H1 (cell line): Measurements from ENCODE around the gene CWC27. TPM values are rescaled to one million over a fixed set of nuclear protein-coding genes. Genes with fewer than 3 reads are reported as not detected.

Experiments used
- CTCF ChIA-PET: fragments of 300-600 bp; sonication (Branson Sonifier 250); formaldehyde crosslinking; loops from one replicate; lab custom pipeline; 2021; ENCODE audit not compliant: partially characterized antibody; lab: Charles Lee
- POLR2A ChIA-PET: fragments of 300-600 bp; sonication (Branson Sonifier 250); formaldehyde crosslinking; loops from one replicate; lab custom pipeline; 2021; ENCODE audit warnings: inconsistent platforms; ENCODE audit not compliant: partially characterized antibody; lab: Charles Lee
- DNase-seq, 2 experiments: peaks; one replicate each; pipeline versions ENCODE4 v3.0.0 to v3.0.0-alpha.2; 2010 to 2022; ENCODE audit warnings: low spot score in 2 of 2, low read depth in 1 of 2, mixed read lengths in 1 of 2
- FAIRE-seq: peaks from 2 replicates; lab custom pipeline; 2011; peaks lifted over from hg19 to GRCh38; lab: Jason Lieb, UNC
- H2AFZ ChIP-seq: 2 replicates; pipeline ENCODE4 v1.8.1; 2012; ENCODE audit warnings: low read length, inconsistent platforms
- H2AK5ac ChIP-seq: 2 replicates; pipeline ENCODE4 v1.6.1; 2013; ENCODE audit warnings: low read depth, low read length
- H2BK120ac ChIP-seq: replicated peaks from 2 replicates; pipeline ENCODE3; 2013; ENCODE audit warnings: low read depth, low read length, inconsistent platforms
- H2BK12ac ChIP-seq: 2 replicates; pipeline ENCODE4 v1.6.1; 2013; ENCODE audit warnings: low read depth, low read length
- H2BK15ac ChIP-seq: 2 replicates; pipeline ENCODE4 v1.6.1; 2013; ENCODE audit warnings: low read length
- H2BK20ac ChIP-seq: 2 replicates; pipeline ENCODE4 v1.6.1; 2013; ENCODE audit warnings: low read length
- H2BK5ac ChIP-seq: 2 replicates; pipeline ENCODE4 v1.6.1; 2013; ENCODE audit warnings: low read depth, low read length
- H3K14ac ChIP-seq: 2 replicates; pipeline ENCODE4 v1.6.1; 2013; ENCODE audit warnings: inconsistent platforms; ENCODE audit not compliant: insufficient read length
- H3K18ac ChIP-seq: 2 replicates; pipeline ENCODE4 v1.6.1; 2013; ENCODE audit warnings: low read length; ENCODE audit errors: extremely low read depth
- H3K23ac ChIP-seq: 2 replicates; pipeline ENCODE4 v1.6.1; 2013; ENCODE audit warnings: inconsistent platforms; ENCODE audit not compliant: insufficient read length
- H3K23me2 ChIP-seq: 2 replicates; pipeline ENCODE4 v1.6.1; 2013; ENCODE audit warnings: low read depth, low read length
- H3K27ac ChIP-seq: 2 replicates; pipeline ENCODE4 v1.6.1; 2011; ENCODE audit warnings: low read depth, low read length, inconsistent platforms
- H3K27me3 ChIP-seq, 4 experiments: replicated peaks in 1 of 4; 1 replicate in 1 of 4; 2 replicates in 3 of 4; pipeline versions ENCODE4 v1.6.1 to v1.8.1; 2011 to 2013; ENCODE audit warnings: low read length in 3 of 4, mild to moderate bottlenecking in 3 of 4, inconsistent platforms in 2 of 4, mixed read lengths in 2 of 4, moderate library complexity in 1 of 4; ENCODE audit not compliant: control insufficient read depth in 3 of 4, insufficient read depth in 3 of 4; ENCODE audit errors: extremely low read depth in 1 of 4
- H3K36me3 ChIP-seq, 4 experiments: 2 replicates each; pipeline versions ENCODE4 v1.6.1 to v1.8.1; 2011 to 2013; ENCODE audit warnings: mild to moderate bottlenecking in 4 of 4, low read length in 3 of 4, moderate library complexity in 2 of 4, control low read depth in 1 of 4, inconsistent platforms in 1 of 4; ENCODE audit not compliant: insufficient read depth in 4 of 4, control insufficient read depth in 2 of 4
- H3K4ac ChIP-seq: replicated peaks from 2 replicates; pipeline ENCODE3; 2013; ENCODE audit warnings: low read length, low read depth, mixed read lengths, inconsistent platforms; ENCODE audit not compliant: insufficient read length
- H3K4me1 ChIP-seq, 4 experiments: replicated peaks in 1 of 4; 1 replicate in 1 of 4; 2 replicates in 3 of 4; pipeline versions ENCODE4 v1.6.1 to v1.8.1; 2011 to 2013; ENCODE audit warnings: low read length in 3 of 4, inconsistent platforms in 2 of 4, mixed read lengths in 1 of 4; ENCODE audit not compliant: insufficient read depth in 4 of 4, control insufficient read depth in 3 of 4
- H3K4me2 ChIP-seq, 2 experiments: 2 replicates each; pipeline versions ENCODE4 v1.6.1 to v1.8.1; 2011 to 2013; ENCODE audit warnings: low read depth in 2 of 2, low read length in 2 of 2, control low read depth in 1 of 2, inconsistent platforms in 1 of 2, mild to moderate bottlenecking in 1 of 2; ENCODE audit not compliant: insufficient read depth in 1 of 2
- H3K4me3 ChIP-seq, 4 experiments: fragments of 200-600, 300-600 bp in 1 of 4; sonication (generic), shearing (Covaris generic), sonication (Bioruptor Twin) in 1 of 4; 2 replicates each; pipeline versions ENCODE4 v1.5.1 to v1.8.1; 2011 to 2016; ENCODE audit warnings: low read length in 4 of 4, low read depth in 3 of 4, control low read depth in 2 of 4, inconsistent platforms in 2 of 4, mild to moderate bottlenecking in 2 of 4, mixed read lengths in 1 of 4, moderate library complexity in 1 of 4; ENCODE audit not compliant: insufficient read depth in 2 of 4; ENCODE audit errors: extremely low read depth in 1 of 4
- H3K56ac ChIP-seq: replicated peaks from 2 replicates; pipeline ENCODE3; 2013; ENCODE audit warnings: low read depth, mild to moderate bottlenecking, mixed read lengths, low read length, inconsistent platforms; ENCODE audit not compliant: insufficient read length
- H3K79me1 ChIP-seq: 2 replicates; pipeline ENCODE4 v1.6.1; 2013; ENCODE audit warnings: low read depth, low read length, control low read depth
- H3K79me2 ChIP-seq, 2 experiments: 2 replicates each; pipeline versions ENCODE4 v1.6.1 to v1.8.1; 2012 to 2013; ENCODE audit warnings: low read length in 2 of 2, mild to moderate bottlenecking in 2 of 2, inconsistent platforms in 1 of 2; ENCODE audit not compliant: insufficient read depth in 2 of 2, control insufficient read depth in 1 of 2
- H3K9ac ChIP-seq, 4 experiments: replicated peaks in 1 of 4; 1 replicate in 1 of 4; 2 replicates in 3 of 4; pipeline versions ENCODE4 v1.6.1 to v1.8.1; 2011 to 2013; ENCODE audit warnings: low read depth in 3 of 4, low read length in 3 of 4, control low read depth in 2 of 4, mild to moderate bottlenecking in 2 of 4, moderate library complexity in 2 of 4, inconsistent platforms in 1 of 4; ENCODE audit errors: extremely low read depth in 1 of 4
- H3K9me3 ChIP-seq, 2 experiments: 2 replicates each; pipeline versions ENCODE4 v1.6.1 to v1.8.1; 2012 to 2013; ENCODE audit warnings: mild to moderate bottlenecking in 2 of 2, moderate library complexity in 2 of 2, control low read depth in 1 of 2, inconsistent platforms in 1 of 2, low read depth in 1 of 2, low read length in 1 of 2, mixed read lengths in 1 of 2; ENCODE audit not compliant: insufficient read depth in 2 of 2
- H4K20me1 ChIP-seq, 2 experiments: replicated peaks in 1 of 2; 2 replicates each; pipeline versions ENCODE3 to v1.8.1; 2011 to 2013; ENCODE audit warnings: inconsistent platforms in 2 of 2, low read length in 2 of 2, mild to moderate bottlenecking in 1 of 2; ENCODE audit not compliant: insufficient read depth in 2 of 2, control insufficient read depth in 1 of 2
- H4K5ac ChIP-seq: 2 replicates; pipeline ENCODE4 v1.6.1; 2013; ENCODE audit warnings: low read length, low read depth, mixed read lengths, inconsistent platforms; ENCODE audit not compliant: insufficient read length
- H4K8ac ChIP-seq: 2 replicates; pipeline ENCODE4 v1.8.0; 2013; ENCODE audit warnings: mild to moderate bottlenecking, moderate library complexity, low read length, inconsistent platforms; ENCODE audit not compliant: insufficient read depth; ENCODE audit errors: extremely low read depth
- H4K91ac ChIP-seq: replicated peaks from 2 replicates; pipeline ENCODE3; 2013; ENCODE audit warnings: low read length, mixed read lengths, inconsistent platforms; ENCODE audit not compliant: insufficient read length
- CBX8 ChIP-seq: fragments of 300-800, 300-1000 bp; sonication (generic); IDR thresholded peaks from 2 replicates; pipeline ENCODE4 v1.7.1; 2016; ENCODE audit warnings: low read depth, low read length, borderline replicate concordance
- CEBPB ChIP-seq: IDR thresholded peaks from 2 replicates; pipeline ENCODE4 v1.6.1; 2012; ENCODE audit warnings: low read depth, low read length
- EGR1 ChIP-seq: IDR thresholded peaks from 2 replicates; pipeline ENCODE4 v1.6.1; 2011; ENCODE audit warnings: low read depth, low read length, borderline replicate concordance
- FOSL1 ChIP-seq: IDR thresholded peaks from 2 replicates; pipeline ENCODE4 v1.6.1; 2011; ENCODE audit warnings: mild to moderate bottlenecking, low read depth, low read length, moderate library complexity; ENCODE audit not compliant: insufficient read depth
- GABPA ChIP-seq: IDR thresholded peaks from 2 replicates; pipeline ENCODE4 v1.6.1; 2011; ENCODE audit warnings: mild to moderate bottlenecking, low read length, moderate library complexity, borderline replicate concordance; ENCODE audit not compliant: insufficient read depth
- MAFK ChIP-seq: IDR thresholded peaks from 2 replicates; pipeline ENCODE4 v1.6.1; 2012; ENCODE audit warnings: low read depth, mild to moderate bottlenecking, improper control_type of control experiment, low read length
- RFX5 ChIP-seq: IDR thresholded peaks from 2 replicates; pipeline ENCODE4 v1.6.1; 2011; ENCODE audit warnings: low read depth, low read length, improper control_type of control experiment, borderline replicate concordance
- SP4 ChIP-seq: IDR thresholded peaks from 2 replicates; pipeline ENCODE4 v1.6.1; 2012; ENCODE audit warnings: low read length, inconsistent platforms
- WGBS, 2 experiments: shearing (Covaris generic) in 1 of 2; methylation state at CpG; one replicate each; pipeline versions ENCODE4 v1.1.6 to v1.1.7; 2013 to 2015; ENCODE audit warnings: low lambda C conversion rate in 2 of 2, mixed read lengths in 2 of 2, inconsistent platforms in 1 of 2, low coverage in 1 of 2, missing lambda C conversion rate in 1 of 2; ENCODE audit not compliant: insufficient replicate concordance in 2 of 2, insufficient coverage in 1 of 2, insufficient read length in 1 of 2; ENCODE audit errors: extremely low coverage in 1 of 2, missing lambda C conversion rate in 1 of 2; 5-methylcytosine and 5-hydroxymethylcytosine counted together
- polyA plus RNA-seq, 7 experiments: library from polyadenylated mRNA; depleted of rRNA in 3 of 7; stranded (reverse) in 5 of 7; unstranded in 2 of 7; fragments of >200 nt in 5 of 7; fragments of 200-250 nt in 2 of 7; gene quantifications; 1 replicate in 5 of 7; 2 replicates in 1 of 7; 4 replicates in 1 of 7; pipeline versions ENCODE4 v1.2.1 to v1.2.3, GENCODE V29; 2011 to 2013; ENCODE audit warnings: missing spikeins in 2 of 7, mixed read lengths in 2 of 7
- total RNA-seq: library from RNA; stranded (reverse); fragmentation: NEBNext Ultra II Directional; extraction: Animal tissue kit (Norgen Biotek cat#: 25700); gene quantifications from 2 replicates; pipeline ENCODE4 v1.2.1, GENCODE V29; 2021

The CWC27 gene
- total and polyA plus RNA-seq, 2 of the 8 experiments (the other 6 are each of a cell fraction or from before 2014, with no cell fraction given) = 24.9 to 43.4 TPM

GRCh38 chr5:64749385-64749784, 19.3 kb upstream of the CWC27 start:
- no peak overlapping the region for H3K18ac ChIP-seq
- no peak overlapping the region for H3K9ac ChIP-seq
- no peak overlapping the region for H3K23ac ChIP-seq
- CTCF ChIA-PET = interaction anchor here (0.6 to 3.9 kb wide), 3 partner anchors 114 to 503 kb away, joined by 3 to 11 read pairs (median 4); no protein-coding TSS in a partner anchor
- H4K8ac ChIP-seq = no peak overlapping the region
- FAIRE-seq (no peak), DNase-seq (no peak)
- H2AK5ac ChIP-seq = no peak overlapping the region
- no peak overlapping the region for H2BK5ac ChIP-seq
- peaks cover 0 to 2% of the 10 kb centered on the region in 2 experiments for H4K20me1 ChIP-seq
- no peak overlapping the region for H3K4me2 ChIP-seq
- H3K56ac ChIP-seq = no peak overlapping the region
- H2BK120ac ChIP-seq = no peak overlapping the region
- H3K23me2 ChIP-seq = no peaks in the 10 kb centered on the region
- no peak overlapping the region for H3K4ac ChIP-seq
- no peaks in the 10 kb centered on the region for H3K27me3 ChIP-seq
- peaks cover 0 to 9% of the 10 kb centered on the region in 2 experiments; a peak in 2 of 4 replicates for H3K79me2 ChIP-seq
- no peaks in the 10 kb centered on the region for H3K9me3 ChIP-seq
- no peak overlapping the region for H2BK12ac ChIP-seq
- H3K4me1 ChIP-seq = peaks cover 0 to 2% (median 0%) of the 10 kb centered on the region in 4 experiments; a peak in 2 of 7 replicates
- H2BK20ac ChIP-seq = no peak overlapping the region
- H4K91ac ChIP-seq = no peak overlapping the region
- 90% methylated on average over 4 of the region's 4 CpGs; no CpG with 5 or more reads in 1 of the 2 experiments for WGBS, 2 experiments
- H3K14ac ChIP-seq = no peak overlapping the region
- H2BK15ac ChIP-seq = no peak overlapping the region
- no peak overlapping the region for H2AFZ ChIP-seq
- H3K27ac ChIP-seq = no peak overlapping the region
- peaks cover 0 to 16% (median 2%) of the 10 kb centered on the region in 4 experiments; a peak in 3 of 8 replicates for H3K36me3 ChIP-seq
- TF ChIP-seq RFX5 = no peak
- TF ChIP-seq CEBPB = no peak
- TF ChIP-seq GABPA = no peak
- TF ChIP-seq FOSL1 = no peak
- no peak for TF ChIP-seq CBX8
- no peak for TF ChIP-seq SP4
- no peak for TF ChIP-seq EGR1
- no peak for TF ChIP-seq MAFK
- H3K79me1 ChIP-seq = no peaks in the 10 kb centered on the region; the same call in 1 of the 2 replicates
- H3K4me3 ChIP-seq = no peak overlapping the region
- no peak overlapping the region for H4K5ac ChIP-seq
- POLR2A ChIA-PET = interaction anchor here (0.6 to 2.2 kb wide), 7 partner anchors 9 to 286 kb away, joined by 3 to 7 read pairs (median 4); partner anchors contain the start of genes CWC27 and SHISAL2B
